ENCODE data around the gene CST3.
"Not testable (repeated sequence)": the region's sequence is repeated elsewhere in the genome, so short reads cannot be mapped to it uniquely, and the experiment has no call there.

DNA sequence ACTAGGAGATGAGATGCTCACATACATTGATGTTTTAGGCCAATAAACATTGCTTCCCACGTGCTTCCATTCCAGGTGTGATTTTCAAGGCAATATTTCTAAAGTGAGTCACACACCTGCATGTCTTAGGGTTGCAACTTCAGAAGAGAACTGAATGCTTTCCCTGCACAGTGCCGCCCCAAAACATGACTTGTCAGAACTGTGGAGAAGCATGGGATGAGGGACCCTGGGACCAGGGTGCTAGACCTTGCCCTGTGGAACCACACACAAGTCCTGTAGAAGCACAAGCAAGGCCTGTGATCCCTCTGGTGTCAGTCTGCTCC is 2.0 kb downstream of the CST3 start:
- TF ChIP-seq POLR2AphosphoS5 (IDR thresholded peaks at IDR 0.05; ENCODE audit: insufficient read depth in 1 of 2, low read depth in 1 of 2), result not testable (repeated sequence)
- TF ChIP-seq, protein P1, sequence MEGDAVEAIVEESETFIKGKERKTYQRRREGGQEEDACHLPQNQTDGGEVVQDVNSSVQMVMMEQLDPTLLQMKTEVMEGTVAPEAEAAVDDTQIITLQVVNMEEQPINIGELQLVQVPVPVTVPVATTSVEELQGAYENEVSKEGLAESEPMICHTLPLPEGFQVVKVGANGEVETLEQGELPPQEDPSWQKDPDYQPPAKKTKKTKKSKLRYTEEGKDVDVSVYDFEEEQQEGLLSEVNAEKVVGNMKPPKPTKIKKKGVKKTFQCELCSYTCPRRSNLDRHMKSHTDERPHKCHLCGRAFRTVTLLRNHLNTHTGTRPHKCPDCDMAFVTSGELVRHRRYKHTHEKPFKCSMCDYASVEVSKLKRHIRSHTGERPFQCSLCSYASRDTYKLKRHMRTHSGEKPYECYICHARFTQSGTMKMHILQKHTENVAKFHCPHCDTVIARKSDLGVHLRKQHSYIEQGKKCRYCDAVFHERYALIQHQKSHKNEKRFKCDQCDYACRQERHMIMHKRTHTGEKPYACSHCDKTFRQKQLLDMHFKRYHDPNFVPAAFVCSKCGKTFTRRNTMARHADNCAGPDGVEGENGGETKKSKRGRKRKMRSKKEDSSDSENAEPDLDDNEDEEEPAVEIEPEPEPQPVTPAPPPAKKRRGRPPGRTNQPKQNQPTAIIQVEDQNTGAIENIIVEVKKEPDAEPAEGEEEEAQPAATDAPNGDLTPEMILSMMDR (IDR thresholded peaks at IDR 0.05), result not testable (repeated sequence)

Measured in vagina (tissue), 2 donors.